NOMO-1 treated with dmso at 0.1 percent for 144 hours (cell line): ENCODE measurements around the gene GTF3C2.

Experiments
- DNase-seq: peaks from one replicate; lab custom pipeline; 2025; ENCODE audit not compliant: unreplicated experiment; lab: John Stamatoyannopoulos, UW

GTF3C2 gene, protein sequence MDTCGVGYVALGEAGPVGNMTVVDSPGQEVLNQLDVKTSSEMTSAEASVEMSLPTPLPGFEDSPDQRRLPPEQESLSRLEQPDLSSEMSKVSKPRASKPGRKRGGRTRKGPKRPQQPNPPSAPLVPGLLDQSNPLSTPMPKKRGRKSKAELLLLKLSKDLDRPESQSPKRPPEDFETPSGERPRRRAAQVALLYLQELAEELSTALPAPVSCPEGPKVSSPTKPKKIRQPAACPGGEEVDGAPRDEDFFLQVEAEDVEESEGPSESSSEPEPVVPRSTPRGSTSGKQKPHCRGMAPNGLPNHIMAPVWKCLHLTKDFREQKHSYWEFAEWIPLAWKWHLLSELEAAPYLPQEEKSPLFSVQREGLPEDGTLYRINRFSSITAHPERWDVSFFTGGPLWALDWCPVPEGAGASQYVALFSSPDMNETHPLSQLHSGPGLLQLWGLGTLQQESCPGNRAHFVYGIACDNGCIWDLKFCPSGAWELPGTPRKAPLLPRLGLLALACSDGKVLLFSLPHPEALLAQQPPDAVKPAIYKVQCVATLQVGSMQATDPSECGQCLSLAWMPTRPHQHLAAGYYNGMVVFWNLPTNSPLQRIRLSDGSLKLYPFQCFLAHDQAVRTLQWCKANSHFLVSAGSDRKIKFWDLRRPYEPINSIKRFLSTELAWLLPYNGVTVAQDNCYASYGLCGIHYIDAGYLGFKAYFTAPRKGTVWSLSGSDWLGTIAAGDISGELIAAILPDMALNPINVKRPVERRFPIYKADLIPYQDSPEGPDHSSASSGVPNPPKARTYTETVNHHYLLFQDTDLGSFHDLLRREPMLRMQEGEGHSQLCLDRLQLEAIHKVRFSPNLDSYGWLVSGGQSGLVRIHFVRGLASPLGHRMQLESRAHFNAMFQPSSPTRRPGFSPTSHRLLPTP

GRCh38 chr2:27356382-27357181 lies at the start of gene GTF3C2:
Gene GTF3C2 (minus strand): TSS chr2:27356764. CDS start chr2:27343554, 13,210 bp downstream.
- DNase-seq = peak; percentile 91

GRCh38 chr2:27400348-27401135 lies 44.0 kb upstream of the GTF3C2 start:
- DNase-seq = no peak

DNA sequence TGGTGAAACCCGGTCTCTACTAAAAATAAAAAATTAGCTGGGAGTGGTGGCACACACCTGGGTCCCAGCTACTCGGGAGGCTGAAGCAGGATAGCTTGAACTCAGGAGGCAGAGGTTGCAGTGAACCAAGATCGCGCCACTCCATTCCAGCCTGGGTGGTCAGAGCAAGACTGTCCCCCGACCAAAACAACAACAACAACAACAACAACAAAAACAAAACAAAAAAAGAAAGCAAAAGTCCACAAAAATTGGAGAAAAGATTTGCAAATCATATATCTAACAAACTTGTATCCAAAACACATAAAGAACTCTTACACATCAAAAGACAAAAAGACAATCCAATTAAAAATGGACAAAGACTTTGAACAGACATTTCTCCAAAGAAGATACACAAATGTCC lies 42.4 kb upstream of the GTF3C2 start:
- DNase-seq = no peak

- DNase-seq = no peak
Observed at GRCh38 chr2:27393225-27393624, 36.7 kb upstream of the GTF3C2 start.

- no peak for DNase-seq
Observed at GRCh38 chr2:27390822-27391679, 34.5 kb upstream of the GTF3C2 start.

- no peak for DNase-seq
Observed at GRCh38 chr2:27381577-27382181, 25.1 kb upstream of the GTF3C2 start.

- DNase-seq = peak; percentile 92
Observed at GRCh38 chr2:27380626-27381545, 24.3 kb upstream of the GTF3C2 start, which contains the start of gene ZNF513. Gene ZNF513 (minus strand): TSS chr2:27380734. CDS start chr2:27380526, 208 bp downstream.

DNA sequence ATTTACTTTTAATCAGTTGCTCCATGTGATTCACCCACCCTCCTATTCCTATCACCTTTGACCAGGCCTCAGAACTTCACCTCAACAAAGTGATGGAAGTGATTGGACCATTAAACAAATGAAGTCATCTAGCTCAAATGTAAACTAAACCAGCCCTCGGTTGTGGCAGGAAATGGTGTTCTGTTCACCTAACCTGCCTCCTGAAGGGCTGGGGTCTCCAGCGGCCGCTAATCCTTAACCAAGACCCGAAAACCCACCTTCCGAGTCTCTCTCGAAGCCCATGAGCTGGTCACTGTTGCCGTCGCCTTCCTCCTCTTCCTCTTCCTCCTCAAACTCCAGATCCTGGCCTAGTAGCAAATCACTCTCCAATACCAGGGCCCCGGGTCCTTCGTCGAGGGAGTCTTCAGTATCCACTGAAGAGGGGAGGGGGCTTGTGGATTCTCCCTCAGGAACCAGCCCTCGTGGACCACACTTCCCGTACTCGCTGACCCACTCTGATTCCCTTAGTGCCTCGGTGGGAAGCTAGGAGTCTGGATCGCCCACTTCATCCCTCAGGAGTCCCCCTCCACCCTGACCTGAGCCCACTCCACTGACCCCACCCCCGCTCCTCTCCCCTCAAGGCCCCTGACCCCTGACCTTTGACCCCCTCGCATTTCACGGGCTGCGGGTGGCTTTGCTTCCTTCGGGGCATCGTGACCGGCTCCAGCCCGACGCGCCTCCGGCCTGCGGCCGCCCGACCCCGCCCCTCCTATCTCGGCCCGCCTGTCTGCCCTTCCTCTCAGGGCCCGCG lies 23.5 kb upstream of the GTF3C2 start:
- peak; percentile 35 for DNase-seq

DNA sequence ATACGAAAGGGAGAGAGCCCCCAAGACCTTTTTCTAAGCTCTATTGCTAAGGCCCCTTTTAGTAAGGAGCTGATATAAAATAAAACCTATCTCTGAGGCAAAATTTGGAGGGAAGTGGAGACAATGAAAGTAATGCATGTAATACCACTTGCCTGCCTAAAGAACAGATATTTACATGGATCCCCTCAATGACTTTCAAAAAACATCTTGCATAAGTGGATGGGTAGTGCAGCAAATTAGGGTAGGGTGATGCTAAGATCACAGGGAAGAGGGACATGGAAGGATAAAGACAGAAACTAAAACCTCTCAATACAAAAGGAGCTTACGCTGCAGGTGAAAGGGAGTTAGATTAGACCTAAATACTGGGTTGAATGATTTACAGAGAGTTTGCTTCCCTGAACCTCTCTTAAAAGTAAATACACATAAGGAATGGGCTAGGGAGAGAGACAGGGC lies 22.8 kb upstream of the GTF3C2 start:
- DNase-seq = no peak

DNA sequence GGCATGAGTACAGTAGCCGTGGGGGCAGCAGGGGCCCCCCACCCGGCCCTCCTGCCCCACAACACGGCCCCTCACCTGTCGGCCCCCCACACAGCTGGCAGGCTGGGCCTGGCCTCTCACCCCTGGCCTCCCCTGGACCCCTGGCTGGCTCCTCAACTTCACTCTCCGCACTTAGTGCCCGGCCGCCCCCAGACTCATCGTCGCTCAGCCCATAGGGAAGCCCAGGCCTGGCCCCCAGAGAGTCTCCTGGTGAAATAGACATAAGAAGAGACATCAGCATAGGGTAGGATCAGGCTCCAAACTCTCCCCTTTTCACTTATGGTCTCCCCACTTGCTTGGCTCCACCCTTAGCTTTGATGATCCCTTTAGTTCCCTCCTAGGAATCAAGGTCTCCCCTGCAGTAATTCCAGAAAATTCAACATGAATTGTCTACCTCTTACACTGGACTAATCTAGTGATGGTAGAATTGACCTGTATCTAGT lies 22.3 kb upstream of the GTF3C2 start:
- no peak for DNase-seq

DNA sequence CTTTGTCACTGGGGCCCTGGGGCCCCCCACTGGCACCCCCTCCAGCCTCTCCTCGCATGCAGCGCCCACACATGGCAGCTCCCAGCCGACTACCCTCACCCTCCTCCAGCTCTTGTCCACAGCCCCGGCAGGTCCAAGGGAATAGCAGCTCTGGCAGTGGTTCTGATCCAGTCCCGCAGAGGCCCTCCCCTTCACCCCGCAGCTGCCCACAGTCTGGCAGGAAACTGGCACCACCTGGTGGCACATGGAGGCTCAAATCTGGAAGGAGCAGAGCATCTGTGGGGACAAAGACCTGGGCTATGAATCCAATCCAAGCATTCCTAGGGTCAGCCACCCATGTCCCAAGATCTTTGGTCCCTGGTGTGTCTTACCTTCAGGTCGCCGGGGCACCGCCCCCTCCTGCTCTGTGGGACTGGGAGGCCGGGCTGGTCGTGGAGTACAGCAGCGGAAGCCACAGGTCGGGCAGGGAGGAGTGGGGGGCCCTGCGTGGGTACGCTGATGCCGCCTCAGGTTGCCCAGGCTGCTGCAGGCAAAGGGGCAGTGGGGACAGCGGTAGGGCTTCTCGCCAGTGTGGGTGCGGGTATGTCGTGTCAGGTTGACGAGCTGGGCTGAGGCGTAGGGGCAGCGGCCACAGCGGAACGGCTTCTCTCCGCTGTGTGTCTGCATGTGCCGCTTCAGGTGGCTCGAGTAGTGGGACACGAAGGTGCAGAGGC lies 21.7 kb upstream of the GTF3C2 start:
- no peak for DNase-seq

GRCh38 chr2:27377618-27378095 lies 21.1 kb upstream of the GTF3C2 start:
- no peak for DNase-seq

DNA sequence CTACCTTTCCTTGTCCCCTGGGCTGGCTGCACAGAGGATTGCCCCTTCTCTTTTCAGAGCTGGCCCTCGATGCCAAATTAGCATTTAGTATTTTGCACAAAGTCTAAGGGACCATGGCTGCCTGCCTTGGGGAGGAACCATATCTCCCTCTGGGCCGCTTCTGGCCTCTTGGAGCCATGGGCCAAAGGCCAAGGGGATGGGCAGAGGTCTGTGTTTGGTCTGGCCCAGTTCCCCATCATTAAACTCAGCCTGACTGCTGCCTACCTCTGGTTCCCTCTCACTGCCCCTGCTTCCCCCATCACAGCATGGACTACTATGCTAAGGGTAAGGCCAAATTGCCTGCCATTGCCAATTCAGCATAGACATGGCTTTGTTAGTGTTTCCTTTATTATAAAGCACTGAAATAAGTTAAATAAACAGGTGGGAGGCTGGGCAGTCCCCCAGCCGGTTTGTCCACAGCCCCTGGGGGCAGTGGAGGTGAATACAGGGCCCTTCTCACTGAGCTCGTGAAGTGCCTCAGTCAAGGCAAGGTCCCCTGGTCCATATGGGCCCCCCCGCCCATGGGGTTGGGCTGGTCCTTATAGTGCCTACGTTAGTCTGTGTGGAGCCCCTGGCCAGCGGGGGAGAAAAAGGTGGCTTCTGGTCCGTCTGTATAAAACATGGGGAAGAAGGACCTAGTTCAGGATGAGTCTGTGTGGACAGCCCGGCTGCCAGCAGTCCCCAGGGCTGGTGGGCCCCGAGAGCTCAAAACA lies 20.5 kb upstream of the GTF3C2 start:
- DNase-seq = no peak

GRCh38 chr2:27376151-27376865 lies 19.7 kb upstream of the GTF3C2 start:
- no peak for DNase-seq
